Measurements from ENCODE around the gene FSTL4.

DNA sequence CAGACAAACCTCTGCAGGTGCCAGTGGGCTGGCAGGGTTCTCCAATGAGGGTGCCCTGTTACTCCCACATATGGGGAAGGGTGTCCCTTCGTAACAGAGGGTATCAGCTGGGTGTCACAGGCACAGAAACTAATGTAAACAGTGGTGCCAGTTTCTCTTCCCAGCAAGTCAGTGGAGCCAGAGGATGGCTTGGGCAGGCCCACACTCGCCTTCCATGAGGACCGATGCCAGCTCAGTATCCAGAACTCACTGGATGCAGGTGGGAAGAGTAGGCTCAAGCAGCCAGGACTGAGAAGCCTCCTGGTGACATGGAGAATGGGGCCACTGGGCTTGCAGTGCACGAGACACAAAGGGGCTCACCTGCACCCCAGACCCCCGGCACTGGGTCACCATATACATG lies 30.4 kb downstream of the FSTL4 start:
- TF ChIP-seq, protein P1, sequence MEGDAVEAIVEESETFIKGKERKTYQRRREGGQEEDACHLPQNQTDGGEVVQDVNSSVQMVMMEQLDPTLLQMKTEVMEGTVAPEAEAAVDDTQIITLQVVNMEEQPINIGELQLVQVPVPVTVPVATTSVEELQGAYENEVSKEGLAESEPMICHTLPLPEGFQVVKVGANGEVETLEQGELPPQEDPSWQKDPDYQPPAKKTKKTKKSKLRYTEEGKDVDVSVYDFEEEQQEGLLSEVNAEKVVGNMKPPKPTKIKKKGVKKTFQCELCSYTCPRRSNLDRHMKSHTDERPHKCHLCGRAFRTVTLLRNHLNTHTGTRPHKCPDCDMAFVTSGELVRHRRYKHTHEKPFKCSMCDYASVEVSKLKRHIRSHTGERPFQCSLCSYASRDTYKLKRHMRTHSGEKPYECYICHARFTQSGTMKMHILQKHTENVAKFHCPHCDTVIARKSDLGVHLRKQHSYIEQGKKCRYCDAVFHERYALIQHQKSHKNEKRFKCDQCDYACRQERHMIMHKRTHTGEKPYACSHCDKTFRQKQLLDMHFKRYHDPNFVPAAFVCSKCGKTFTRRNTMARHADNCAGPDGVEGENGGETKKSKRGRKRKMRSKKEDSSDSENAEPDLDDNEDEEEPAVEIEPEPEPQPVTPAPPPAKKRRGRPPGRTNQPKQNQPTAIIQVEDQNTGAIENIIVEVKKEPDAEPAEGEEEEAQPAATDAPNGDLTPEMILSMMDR (conservative IDR thresholded peaks at IDR 0.05): no peak
- TF ChIP-seq EZH2 (IDR thresholded peaks at IDR 0.05; ENCODE audit: low read depth): no peak
